ENCODE measurements around the gene PSG1.
"Not testable (repeated sequence)": the region's sequence is repeated elsewhere in the genome, so short reads cannot be mapped to it uniquely, and the experiment has no call there.

The PSG1 gene

GRCh38 chr19:42879613-42880012, at the start of gene PSG1:
TSS of gene PSG1 (minus strand) at chr19:42879713. CDS start at chr19:42879581, 132 bp downstream.
- DNase-seq, result no peak

DNA sequence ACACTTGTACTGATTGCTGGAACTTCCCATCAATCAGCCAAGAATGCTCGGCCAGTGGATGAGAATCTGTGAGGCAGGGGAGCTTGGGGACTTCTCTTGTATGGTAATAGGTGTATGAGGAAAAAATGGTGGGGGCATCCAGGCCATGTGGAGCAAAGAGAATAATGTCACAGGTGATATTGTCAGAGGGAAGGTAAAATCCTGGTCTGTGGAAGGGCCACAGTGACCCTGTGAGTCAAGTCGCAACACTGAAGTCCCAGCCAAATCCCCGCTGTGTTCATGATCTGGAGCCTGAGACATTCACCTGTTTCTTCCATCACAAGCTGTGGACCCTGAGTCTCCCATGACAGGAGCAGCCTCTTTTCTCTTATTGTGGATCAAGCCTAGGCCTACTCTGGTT, 49.4 kb upstream of the PSG1 start:
- DNase-seq, result no peak

GRCh38 chr19:42926781-42927180, 47.3 kb upstream of the PSG1 start:
- DNase-seq, result no peak

DNA sequence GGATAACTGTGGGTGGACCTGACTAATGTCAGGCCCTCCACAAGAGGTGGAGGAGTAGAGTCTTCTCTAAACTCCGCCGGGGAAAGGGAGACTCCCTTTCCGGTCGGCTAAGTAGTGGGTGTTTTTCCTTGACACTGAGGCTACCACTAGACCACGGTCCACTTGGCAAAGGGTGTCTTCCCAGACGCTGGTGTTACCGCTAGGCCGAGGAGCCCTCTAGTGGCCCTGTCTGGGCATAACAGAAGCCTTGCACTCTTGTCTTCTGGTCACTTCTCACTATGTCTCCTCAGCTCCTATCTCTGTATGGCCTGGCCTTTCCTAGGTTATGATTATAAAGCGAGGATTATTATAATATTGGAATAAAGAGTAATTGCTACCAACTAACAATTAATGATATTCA, 43.6 kb upstream of the PSG1 start:
- DNase-seq, result peak; percentile 32

DNA sequence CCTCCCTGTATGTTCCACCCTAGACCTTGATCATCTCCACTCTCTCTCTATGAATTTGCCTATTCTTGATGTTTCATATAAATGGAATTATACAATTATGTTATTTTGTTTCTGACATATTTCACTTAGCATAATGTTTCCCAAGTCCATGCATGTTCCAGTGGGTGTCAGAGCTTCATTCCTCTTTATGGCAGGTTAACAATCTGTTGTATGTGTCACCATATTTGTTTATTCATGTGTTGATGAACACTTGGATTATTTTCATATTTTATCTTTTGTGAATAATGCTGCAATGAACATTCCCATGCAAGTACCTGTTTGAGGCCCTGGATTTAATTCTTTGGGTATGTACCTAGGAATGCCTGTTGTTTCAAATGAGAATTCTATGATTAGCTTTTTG, 41.5 kb upstream of the PSG1 start:
- DNase-seq, result not testable (repeated sequence)

DNA sequence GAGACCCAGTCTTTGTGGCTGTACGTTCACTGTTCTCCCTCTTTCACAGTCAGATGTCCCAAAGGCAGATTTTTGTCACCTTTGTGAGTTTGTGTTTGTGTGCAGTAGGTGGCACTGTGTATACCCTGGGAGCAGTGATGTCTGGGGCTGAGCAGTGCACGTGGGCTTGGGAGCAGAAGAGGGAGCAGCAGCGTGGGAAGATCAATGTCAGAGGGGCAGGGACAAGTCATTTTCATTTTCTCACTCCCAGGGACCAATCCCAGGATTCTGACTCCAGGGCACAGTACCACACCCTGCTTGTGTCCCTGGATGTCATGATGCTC, 40.2 kb upstream of the PSG1 start:
- no peak for DNase-seq

GRCh38 chr19:42919070-42919756, 39.7 kb upstream of the PSG1 start:
- DNase-seq, result not testable (repeated sequence)

GRCh38 chr19:42918377-42919069, 39.0 kb upstream of the PSG1 start:
- not testable (repeated sequence) for DNase-seq

DNA sequence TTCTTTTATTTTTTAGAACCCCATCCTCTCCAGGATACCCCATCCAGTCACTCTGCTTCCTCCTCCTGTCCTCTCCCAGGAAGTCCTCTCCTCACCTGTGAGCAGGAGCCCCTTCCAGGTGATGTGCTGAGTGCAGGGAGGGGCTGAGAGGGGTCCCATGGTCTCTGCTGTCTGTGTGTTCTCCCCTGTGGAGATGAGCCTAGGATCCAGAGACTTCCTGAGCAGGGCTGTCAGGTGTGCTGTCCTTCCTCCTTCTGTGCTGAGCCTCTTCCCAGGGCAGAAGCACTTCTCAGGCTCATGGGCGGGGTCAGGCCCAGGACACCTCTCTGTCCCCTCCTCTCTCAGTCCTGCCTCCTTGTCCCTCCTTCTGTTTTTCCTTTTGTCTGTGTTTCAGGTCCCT, 38.1 kb upstream of the PSG1 start, which contains the start of gene PSG6:
TSS of gene PSG6 (minus strand) at position 261 of the 400 bp plus-strand sequence. CDS start at position 159, 102 bp downstream.
- DNase-seq, result not testable (repeated sequence)

DNA sequence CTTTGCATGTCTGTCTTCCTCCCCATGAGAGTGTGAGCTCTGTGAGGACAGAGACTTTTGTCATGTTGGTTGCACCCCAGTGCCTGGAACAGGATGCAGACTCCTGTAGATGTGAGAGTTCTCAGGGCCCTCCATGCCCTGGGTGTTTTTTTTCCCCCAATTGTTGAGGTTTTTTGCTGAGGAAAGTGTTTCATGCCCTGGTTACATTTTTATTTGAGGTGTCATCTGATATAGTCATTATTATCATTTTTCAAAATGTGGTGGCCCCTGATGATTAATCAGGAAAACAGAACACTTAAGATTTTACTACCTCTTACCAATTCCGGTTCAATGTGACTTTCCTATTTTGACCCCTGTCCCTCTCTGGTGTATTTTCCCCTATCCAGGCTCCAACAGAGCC, 37.4 kb upstream of the PSG1 start:
- not testable (repeated sequence) for DNase-seq

DNA sequence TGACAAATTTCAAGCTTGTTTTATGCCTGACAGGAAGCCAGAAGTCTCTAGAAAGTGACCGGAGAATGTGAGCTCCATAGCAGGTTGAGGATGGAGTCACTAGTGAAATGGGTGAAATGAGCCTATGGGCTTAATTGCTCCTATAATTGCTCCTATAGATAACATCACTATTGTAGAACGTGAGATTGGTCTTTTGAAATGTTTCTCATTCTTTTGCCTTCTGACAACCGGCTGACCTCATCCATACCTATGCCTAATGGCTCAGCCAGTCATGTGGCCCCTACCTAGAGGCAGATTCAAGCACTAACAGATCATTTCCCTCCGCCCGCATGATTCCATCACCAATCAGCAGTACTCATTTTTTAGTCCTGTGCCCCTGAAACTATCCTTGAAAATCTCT, 34.0 kb upstream of the PSG1 start:
- DNase-seq, result not testable (repeated sequence)

DNA sequence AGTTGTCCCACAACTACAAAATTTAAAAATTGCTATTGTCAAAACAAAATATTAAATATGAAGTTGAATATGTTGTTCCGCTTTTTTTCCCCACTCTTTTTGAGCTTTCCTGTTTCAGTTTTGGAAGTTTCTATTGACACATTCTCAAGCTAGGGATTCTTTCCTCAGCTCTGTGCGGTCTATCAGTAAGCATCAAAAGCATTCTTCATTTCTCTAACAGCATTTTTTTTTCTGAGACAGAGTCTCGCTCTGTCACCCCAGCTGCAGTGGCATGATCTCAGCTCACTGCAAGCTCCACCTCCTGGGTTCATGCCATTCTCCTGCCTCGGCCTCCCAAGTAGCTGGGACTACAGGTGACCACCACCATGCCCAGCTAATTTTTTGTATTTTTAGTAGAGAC, 33.4 kb upstream of the PSG1 start:
- not testable (repeated sequence) for DNase-seq

DNA sequence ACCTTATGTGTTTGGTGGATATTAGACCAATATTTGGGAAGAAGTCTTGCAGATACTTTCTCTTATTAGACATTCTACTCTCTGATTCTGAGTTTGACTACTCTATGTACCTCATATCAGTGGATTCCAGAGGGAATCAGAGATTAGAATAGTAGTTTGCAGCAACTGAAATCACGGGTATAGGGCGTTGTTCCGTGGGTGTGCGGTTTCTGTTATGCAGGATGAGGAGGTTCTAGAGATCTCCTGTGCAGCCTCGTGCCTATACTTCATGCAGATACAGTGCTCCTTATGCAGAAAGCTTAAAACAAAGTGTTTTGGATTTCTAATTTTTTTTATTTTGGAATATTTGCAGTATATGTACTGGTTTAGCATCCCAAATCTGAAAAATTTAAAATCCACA, 32.2 kb upstream of the PSG1 start:
- not testable (repeated sequence) for DNase-seq

- not testable (repeated sequence) for DNase-seq
Observed at GRCh38 chr19:42906162-42906561, 26.6 kb upstream of the PSG1 start.

- not testable (repeated sequence) for DNase-seq
Observed at GRCh38 chr19:42900561-42900960, 21.0 kb upstream of the PSG1 start.

GRCh38 chr19:42899674-42900073, 20.2 kb upstream of the PSG1 start:
- DNase-seq, result not testable (repeated sequence)

DNA sequence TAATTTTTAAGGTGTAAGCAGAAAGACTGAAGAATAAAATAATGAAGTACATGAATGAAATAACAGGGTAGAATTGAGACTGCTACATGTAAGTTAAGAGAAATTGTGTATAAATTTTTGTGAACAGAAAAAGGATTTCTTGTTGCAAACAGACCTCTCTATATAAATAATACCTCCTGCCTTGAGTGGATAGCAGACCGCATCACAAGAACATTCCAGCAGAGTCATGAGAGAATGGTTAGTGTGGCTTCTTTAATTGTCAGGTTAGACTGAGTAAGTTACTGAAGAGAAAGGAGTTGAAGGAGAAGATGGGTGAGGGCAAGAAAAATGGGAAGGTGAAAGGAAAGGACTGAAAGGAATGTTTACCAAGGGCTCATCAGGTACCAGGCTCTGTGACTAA, 19.6 kb upstream of the PSG1 start:
- DNase-seq, result not testable (repeated sequence)

DNA sequence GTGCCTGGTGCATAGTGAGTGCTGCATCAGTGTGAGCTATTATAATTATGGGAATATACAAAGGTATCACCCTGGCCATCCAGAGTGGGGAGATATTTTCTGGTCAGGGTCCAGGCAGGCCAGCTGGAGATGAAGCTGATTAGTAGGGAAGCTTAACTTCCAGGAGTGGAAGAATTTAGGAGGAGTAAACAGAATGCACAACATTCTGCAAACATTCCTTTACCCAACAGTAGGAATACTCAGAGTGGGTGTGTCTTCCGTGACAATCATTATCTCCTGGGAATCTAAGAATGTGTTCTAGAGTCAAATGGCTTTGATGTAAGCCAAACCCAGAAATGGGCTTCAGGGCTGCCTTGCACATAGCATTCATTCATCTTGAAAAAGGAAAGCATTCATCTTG, 19.1 kb upstream of the PSG1 start:
- not testable (repeated sequence) for DNase-seq

GRCh38 chr19:42897729-42898128, 18.2 kb upstream of the PSG1 start:
- not testable (repeated sequence) for DNase-seq

DNA sequence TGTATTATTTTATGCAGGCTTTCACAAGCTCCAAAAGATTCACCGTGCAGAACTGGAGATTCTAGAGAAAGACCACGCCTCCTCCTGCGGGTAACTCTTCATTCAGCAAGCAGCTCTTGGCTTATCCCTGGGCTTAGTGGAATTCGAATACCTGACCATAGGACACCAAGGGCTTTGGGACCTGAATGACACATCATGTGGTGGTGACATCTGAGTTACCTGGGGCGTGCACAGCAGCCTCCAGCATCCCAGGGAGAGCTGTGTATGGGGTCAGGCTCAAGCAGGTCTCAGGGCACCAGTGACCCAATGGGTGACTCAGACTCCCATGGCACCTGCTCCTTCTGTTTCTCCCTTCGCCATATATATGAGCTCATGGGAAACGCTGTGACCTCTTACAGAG, 10.9 kb upstream of the PSG1 start:
- not testable (repeated sequence) for DNase-seq

DNA sequence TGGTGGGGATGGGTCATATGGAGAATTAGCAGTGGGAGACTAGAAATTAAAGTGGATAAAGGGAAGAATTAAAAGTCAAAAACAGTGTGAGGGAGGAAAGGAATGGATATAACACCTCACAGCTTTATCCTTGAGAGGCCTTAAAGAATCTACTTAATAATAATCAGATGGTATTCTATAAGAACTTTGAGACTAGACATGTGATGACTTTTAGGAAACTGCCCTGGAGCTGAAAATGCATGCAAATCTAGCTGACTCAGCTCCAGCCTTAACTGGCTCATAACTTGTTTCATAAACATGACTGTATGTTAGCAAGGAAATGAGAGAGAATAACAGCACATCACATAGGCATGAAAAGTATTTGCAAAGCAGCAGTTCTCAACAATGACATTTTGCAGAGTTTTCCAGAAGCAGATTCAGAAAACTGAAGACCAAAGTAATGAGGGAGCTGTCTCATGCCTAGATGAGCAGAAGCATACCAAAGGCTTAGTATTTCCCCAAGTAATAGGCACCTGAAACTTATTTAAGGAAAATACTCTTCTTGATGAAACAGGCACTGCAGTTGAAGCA, 8.4 kb upstream of the PSG1 start:
- not testable (repeated sequence) for DNase-seq

DNA sequence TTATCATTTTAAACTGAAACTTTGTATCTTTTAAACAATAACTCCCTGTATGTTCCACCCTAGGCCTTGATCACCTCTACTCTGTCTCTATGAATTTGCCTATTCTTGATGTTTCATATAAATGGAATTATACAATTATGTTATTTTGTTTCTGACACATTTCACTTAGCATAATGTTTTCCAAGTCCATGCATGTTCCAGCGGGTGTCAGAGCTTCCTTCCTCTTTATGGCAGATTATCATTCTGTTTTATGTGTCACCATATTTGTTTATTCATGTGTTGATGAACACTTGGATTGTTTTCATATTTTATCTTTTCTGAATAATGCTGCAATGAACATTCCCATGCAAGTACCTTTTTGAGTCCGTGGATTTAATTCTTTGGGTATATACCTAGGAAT, 3.2 kb upstream of the PSG1 start:
- DNase-seq, result not testable (repeated sequence)

DNA sequence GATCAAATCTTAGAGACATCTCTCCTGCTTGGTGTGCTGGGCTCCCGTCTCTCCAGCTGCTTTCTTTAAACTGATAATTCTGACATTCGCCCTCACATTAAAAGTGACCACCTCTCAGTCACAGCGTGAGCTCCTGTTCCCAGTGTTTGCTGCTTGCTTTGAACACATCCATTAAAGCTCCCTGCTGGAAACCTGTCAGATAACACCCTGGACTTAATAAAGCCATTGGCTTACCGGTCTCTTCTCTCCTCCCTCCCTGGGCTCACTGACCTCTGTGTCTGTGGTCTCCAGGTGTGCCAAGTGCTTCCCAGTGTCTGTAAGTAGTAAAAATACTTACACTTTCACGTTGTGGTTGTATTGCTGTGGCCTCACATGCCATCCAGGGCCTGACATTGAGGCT, 2.5 kb upstream of the PSG1 start:
- not testable (repeated sequence) for DNase-seq

DNA sequence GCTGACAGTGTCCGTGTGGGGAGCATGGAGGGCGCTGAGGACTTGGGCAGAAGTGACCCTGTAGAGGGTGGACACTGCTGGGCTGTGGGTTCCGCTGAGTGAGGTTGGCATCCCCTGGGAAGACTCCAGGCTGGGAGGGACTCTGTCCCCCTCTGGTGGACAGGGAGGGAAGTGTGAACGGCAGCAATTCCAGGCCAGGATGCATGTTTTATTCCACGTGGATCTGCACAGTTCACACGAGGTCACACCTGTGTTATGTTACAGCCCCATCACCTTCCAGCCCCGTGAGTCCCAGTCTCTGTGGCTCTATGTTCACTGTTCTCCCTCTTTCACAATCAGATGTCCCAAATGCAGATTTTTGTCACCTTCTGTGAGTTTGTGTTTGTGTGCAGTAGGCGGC, 1.8 kb upstream of the PSG1 start:
- DNase-seq, result not testable (repeated sequence)

All from NCI-H2227 treated with DMSO at 0.1 percent for 48 hours (cell line).